Right atrium auricular region (tissue), 2 donors: ENCODE data around the gene JCAD. TPM values are rescaled to one million over a fixed set of nuclear protein-coding genes. Genes with fewer than 3 reads are reported as not detected.

ENCODE experiments used
- DNase-seq: peaks from one replicate; pipeline ENCODE4 v3.0.0-alpha.2; 2019; ENCODE audit warnings: low spot score
- H3K27ac ChIP-seq, 2 donors: fragments of 200-600 bp; sonication (generic); 1 replicate in 1 of 2; 2 replicates in 1 of 2; pipeline ENCODE4 v1.5.1; 2016 to 2019
- H3K27me3 ChIP-seq, 2 donors: fragments of 200-600 bp; sonication (generic); one replicate each; pipeline versions ENCODE4 v1.5.1 to v1.6.0; 2017 to 2019
- H3K36me3 ChIP-seq: fragments of 200-600 bp; sonication (generic); one replicate; pipeline ENCODE4 v1.5.1; 2016
- H3K4me1 ChIP-seq, 2 donors: fragments of 200-600 bp; sonication (generic); one replicate each; pipeline versions ENCODE4 v1.5.1 to v1.6.0; 2017 to 2019
- H3K4me3 ChIP-seq, 2 donors: fragments of 200-600 bp; sonication (generic); 1 replicate in 1 of 2; 2 replicates in 1 of 2; pipeline ENCODE4 v1.5.1; 2017 to 2019; ENCODE audit warnings: mild to moderate bottlenecking in 1 of 2, moderate library complexity in 1 of 2
- H3K9me3 ChIP-seq, 2 donors: fragments of 200-600 bp; sonication (generic); one replicate each; pipeline ENCODE4 v1.5.1; 2019
- total RNA-seq, 2 donors: library from RNA; depleted of rRNA; stranded (reverse); fragments of >200 nt; gene quantifications; one replicate each; pipeline ENCODE4 v1.1.0, GENCODE V29; 2016
- TF ChIP-seq, protein P1 (sequence below), 2 donors: fragments of 200-600 bp; sonication (generic); IDR thresholded peaks; one replicate each; pipeline ENCODE4 v1.5.1; 2019; ENCODE audit warnings: antibody characterized with exemption in 2 of 2

Gene JCAD
- total RNA-seq, 2 donors from 2014 or later, result 34.1 to 39.8 TPM

DNA sequence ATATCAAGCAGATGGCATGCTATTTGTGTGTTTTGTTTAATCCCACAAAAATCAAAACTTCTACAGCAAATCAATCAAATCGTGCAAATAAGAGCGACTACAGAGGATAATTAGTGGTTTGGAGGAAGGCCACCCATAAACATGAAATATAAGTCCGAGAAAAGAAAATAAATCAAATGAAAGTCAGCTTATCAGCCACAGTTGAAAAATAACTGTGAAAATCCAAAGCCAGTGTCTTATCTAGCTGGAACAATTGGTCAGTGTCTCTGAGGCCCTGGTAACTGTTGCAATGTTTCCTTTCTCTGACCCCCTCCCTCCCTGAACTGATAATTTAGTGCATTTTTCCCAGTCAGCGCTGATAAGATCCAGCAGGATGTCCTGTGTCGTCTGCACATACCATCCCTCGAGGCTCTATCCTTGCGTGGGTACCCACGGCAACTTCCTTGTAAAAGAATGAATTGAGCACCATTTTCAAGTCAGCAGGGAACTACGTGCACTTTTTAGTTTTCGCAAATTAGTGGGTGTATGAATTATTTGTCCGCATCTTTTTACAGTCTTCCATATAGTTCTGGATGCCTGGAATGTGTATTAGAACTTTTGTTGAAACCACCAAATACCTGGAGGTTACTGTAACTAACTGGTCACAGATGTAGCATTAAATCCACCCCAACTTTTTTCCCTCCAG, 10.8 kb upstream of the JCAD start:
- TF ChIP-seq, protein P1, sequence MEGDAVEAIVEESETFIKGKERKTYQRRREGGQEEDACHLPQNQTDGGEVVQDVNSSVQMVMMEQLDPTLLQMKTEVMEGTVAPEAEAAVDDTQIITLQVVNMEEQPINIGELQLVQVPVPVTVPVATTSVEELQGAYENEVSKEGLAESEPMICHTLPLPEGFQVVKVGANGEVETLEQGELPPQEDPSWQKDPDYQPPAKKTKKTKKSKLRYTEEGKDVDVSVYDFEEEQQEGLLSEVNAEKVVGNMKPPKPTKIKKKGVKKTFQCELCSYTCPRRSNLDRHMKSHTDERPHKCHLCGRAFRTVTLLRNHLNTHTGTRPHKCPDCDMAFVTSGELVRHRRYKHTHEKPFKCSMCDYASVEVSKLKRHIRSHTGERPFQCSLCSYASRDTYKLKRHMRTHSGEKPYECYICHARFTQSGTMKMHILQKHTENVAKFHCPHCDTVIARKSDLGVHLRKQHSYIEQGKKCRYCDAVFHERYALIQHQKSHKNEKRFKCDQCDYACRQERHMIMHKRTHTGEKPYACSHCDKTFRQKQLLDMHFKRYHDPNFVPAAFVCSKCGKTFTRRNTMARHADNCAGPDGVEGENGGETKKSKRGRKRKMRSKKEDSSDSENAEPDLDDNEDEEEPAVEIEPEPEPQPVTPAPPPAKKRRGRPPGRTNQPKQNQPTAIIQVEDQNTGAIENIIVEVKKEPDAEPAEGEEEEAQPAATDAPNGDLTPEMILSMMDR (IDR thresholded peaks at IDR 0.05), result no peak
- peak overlapping the region; percentile 41 to 43 for H3K27ac ChIP-seq
- H3K9me3 ChIP-seq, result no peaks in the 10 kb centered on the region
- peaks cover 0 to 30% of the 10 kb centered on the region in 2 donors for H3K4me1 ChIP-seq
- peak; percentile 67 for DNase-seq
- H3K27me3 ChIP-seq, result no peaks in the 10 kb centered on the region
- H3K4me3 ChIP-seq, result no peak overlapping the region
- no peaks in the 10 kb centered on the region for H3K36me3 ChIP-seq

DNA sequence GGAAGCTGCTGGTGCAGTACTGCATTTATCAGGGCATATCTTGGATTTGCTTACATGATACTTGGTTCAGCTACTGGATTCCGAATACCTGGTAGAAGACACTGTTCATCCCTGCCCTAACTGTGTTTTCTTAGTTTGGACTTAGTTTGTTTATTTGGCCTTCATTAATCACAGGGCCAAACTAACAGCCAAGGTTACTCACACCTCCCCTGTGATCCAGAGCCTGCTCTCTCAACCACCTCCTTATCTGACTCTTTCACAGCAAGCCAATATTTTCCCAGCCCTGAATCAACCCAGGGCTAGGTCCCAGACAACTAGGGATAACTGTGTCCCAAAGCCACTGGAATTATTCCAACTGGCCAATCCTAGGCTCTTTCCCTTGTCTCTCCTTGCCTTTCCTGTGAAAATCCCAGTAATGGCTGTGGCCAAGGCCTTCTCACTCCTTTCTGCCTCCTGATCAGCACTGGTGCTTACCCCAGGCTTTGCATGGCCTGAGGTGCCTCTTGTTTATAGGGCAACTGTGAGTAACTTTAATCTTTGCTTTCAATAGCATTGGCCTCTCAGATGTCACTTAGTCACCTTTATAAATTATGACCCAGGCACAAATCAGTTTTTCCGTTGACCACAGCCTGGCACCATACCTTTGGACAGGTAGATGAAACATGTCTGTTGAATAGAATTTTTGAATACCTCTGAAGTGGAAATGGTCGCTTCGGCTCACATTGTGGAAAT, 9.3 kb upstream of the JCAD start:
- peak overlapping the region; percentile 59 to 76 for H3K27ac ChIP-seq
- peaks cover 0 to 30% of the 10 kb centered on the region in 2 donors for H3K4me1 ChIP-seq
- H3K27me3 ChIP-seq, result no peaks in the 10 kb centered on the region
- H3K4me3 ChIP-seq, result no peak overlapping the region
- H3K36me3 ChIP-seq, result no peaks in the 10 kb centered on the region
- TF ChIP-seq, protein P1 (IDR thresholded peaks at IDR 0.05), result no peak
- DNase-seq, result no peak
- no peaks in the 10 kb centered on the region for H3K9me3 ChIP-seq

DNA sequence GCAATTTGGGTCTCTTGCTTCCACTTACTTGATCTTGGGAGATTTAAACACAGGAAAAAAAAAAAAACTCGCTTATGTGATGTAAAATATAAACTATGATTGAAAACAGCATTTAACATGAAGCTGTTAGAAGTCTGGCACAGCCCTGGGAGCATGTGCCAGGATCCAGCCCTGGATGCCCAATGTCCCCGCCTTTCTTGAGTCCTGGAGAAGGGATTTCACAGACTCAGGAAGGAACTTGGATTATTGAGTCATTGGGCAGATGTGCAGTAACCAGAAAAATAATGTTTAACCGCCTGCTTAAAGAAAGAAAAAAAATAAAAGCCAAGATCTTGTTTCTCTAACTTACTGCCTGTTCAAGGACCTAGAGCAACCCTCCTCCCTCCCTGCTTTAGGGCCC, 3.7 kb upstream of the JCAD start:
- no peak overlapping the region for H3K27ac ChIP-seq

DNA sequence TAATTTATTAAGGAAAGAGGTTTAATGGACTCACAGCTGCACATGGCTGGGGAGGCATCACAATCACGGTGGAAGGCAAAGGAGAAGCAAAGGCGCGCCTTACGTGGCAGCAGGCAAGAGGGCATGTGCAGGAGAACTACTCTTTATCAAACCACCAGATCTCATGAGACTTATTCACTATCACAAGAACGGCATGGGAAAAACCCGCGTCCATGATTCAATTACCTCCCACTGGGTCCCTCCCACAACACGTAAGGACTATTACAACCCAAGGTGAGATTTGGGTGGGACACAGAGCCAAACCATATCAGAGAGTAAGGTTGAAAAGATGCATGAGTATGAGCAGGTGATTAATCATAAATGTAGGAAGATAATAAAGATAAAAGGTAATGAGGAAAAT, 3.2 kb upstream of the JCAD start:
- Histone ChIP-seq H3K36me3 (no peaks in the 10 kb centered on the region), H3K27me3 (no peaks in the 10 kb centered on the region), H3K4me3 (no peak overlapping the region), H3K9me3 (no peaks in the 10 kb centered on the region), H3K27ac (no peak overlapping the region), H3K4me1 (peaks cover 0 to 33% of the 10 kb centered on the region in 2 donors)
- TF ChIP-seq, protein P1 (IDR thresholded peaks at IDR 0.05), result no peak
- no peak for DNase-seq

More for the DNA sequence above, 3.7 kb upstream of the JCAD start:
- TF ChIP-seq, protein P1 (IDR thresholded peaks at IDR 0.05), result no peak
- no peaks in the 10 kb centered on the region for H3K36me3 ChIP-seq
- no peaks in the 10 kb centered on the region for H3K9me3 ChIP-seq
- no peaks in the 10 kb centered on the region for H3K27me3 ChIP-seq
- H3K4me1 ChIP-seq, result peaks cover 0 to 27% of the 10 kb centered on the region in 2 donors
- H3K4me3 ChIP-seq, result no peak overlapping the region
- DNase-seq, result no peak

DNA sequence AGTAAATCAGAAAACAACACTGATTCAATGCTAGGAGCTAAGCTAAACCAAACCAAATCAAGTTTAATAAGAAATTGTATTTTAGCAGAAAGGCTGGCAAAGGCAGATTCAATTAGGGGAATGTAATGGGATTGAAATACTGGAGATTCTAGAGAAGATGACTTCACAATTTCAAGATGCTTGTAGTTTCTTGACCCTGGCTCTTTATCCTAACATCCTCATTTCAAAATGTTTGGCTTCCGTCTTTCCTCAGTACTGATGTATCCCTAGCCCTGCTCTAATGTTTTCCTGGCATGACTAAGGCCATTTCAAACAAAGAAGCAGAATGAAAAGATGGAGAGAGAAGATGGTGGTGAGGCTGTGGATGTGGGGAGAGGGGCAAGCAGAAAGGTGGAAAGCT, 2.7 kb upstream of the JCAD start:
- no peak for DNase-seq
- Histone ChIP-seq H3K9me3 (no peaks in the 10 kb centered on the region), H3K4me1 (peaks cover 0 to 38% of the 10 kb centered on the region in 2 donors), H3K36me3 (no peaks in the 10 kb centered on the region), H3K27me3 (no peaks in the 10 kb centered on the region), H3K27ac (no peak overlapping the region), H3K4me3 (no peak overlapping the region)
- TF ChIP-seq, protein P1 (IDR thresholded peaks at IDR 0.05), result no peak
